Liver (tissue), 9 donors: Measurements from ENCODE around the gene KRTAP10-3. TPM values are rescaled to one million over a fixed set of nuclear protein-coding genes. Genes with fewer than 3 reads are reported as not detected.

Source experiments
- DNase-seq: peaks from one replicate; pipeline ENCODE4 v3.0.0-alpha.2; 2017; ENCODE audit warnings: low spot score
- H3K27ac ChIP-seq, 2 donors: one replicate each; pipeline ENCODE4 v1.7.0; 2013; ENCODE audit warnings: inconsistent platforms in 2 of 2, low read length in 2 of 2, control low read depth in 1 of 2, low read depth in 1 of 2, mild to moderate bottlenecking in 1 of 2
- H3K27me3 ChIP-seq, 4 donors: one replicate each; pipeline versions ENCODE4 v1.6.1 to v1.7.0; 2013; ENCODE audit warnings: low read length in 3 of 4, inconsistent platforms in 1 of 4, mild to moderate bottlenecking in 1 of 4, moderate library complexity in 1 of 4; ENCODE audit not compliant: control insufficient read depth in 4 of 4, insufficient read depth in 4 of 4
- H3K36me3 ChIP-seq, 4 donors: one replicate each; pipeline versions ENCODE4 v1.6.1 to v1.7.0; 2013; ENCODE audit warnings: low read length in 3 of 4, mild to moderate bottlenecking in 3 of 4, low read depth in 1 of 4, moderate library complexity in 1 of 4; ENCODE audit not compliant: control insufficient read depth in 4 of 4, insufficient read depth in 3 of 4
- H3K4me1 ChIP-seq, 4 donors: one replicate each; pipeline versions ENCODE4 v1.6.1 to v1.7.0; 2013; ENCODE audit warnings: low read length in 3 of 4, mild to moderate bottlenecking in 3 of 4, moderate library complexity in 1 of 4; ENCODE audit not compliant: control insufficient read depth in 4 of 4, insufficient read depth in 4 of 4
- H3K4me3 ChIP-seq, 3 donors: one replicate each; pipeline versions ENCODE4 v1.6.1 to v1.7.0; 2013; ENCODE audit warnings: low read length in 3 of 3, control low read depth in 1 of 3, low read depth in 1 of 3, mild to moderate bottlenecking in 1 of 3
- H3K9ac ChIP-seq, 2 donors: one replicate each; pipeline ENCODE4 v1.7.0; 2013; ENCODE audit warnings: low read length in 2 of 2, mild to moderate bottlenecking in 2 of 2, moderate library complexity in 2 of 2, control low read depth in 1 of 2, low read depth in 1 of 2
- H3K9me3 ChIP-seq, 4 donors: one replicate each; pipeline versions ENCODE4 v1.6.1 to v1.7.0; 2013; ENCODE audit warnings: low read length in 3 of 4; ENCODE audit not compliant: control insufficient read depth in 4 of 4
- CTCF ChIP-seq: fragments of 150-350 bp; IDR thresholded peaks from 2 replicates; pipeline ENCODE4 v1.5.1; 2017; ENCODE audit warnings: improper control_type of control experiment, low read depth, low read length; ENCODE audit not compliant: missing input control
- EGR1 ChIP-seq, 2 donors: IDR thresholded peaks; 2 replicates each; pipeline ENCODE4 v1.6.1; 2016 to 2018; ENCODE audit warnings: antibody characterized with exemption in 2 of 2, low read depth in 2 of 2
- FOXA1 ChIP-seq: IDR thresholded peaks from 2 replicates; pipeline ENCODE4 v1.6.1; 2016; ENCODE audit warnings: antibody characterized with exemption
- GABPA ChIP-seq, 2 donors: IDR thresholded peaks in 1 of 2; conservative IDR thresholded peaks in 1 of 2; 2 replicates each; pipeline ENCODE4 v1.6.1; 2016; ENCODE audit warnings: antibody characterized with exemption in 2 of 2, mild to moderate bottlenecking in 1 of 2, moderate library complexity in 1 of 2
- HNF4A ChIP-seq, 2 donors: conservative IDR thresholded peaks; 2 replicates each; pipeline ENCODE4 v1.6.1; 2016; ENCODE audit warnings: antibody characterized with exemption in 2 of 2, mild to moderate bottlenecking in 2 of 2
- HNF4G ChIP-seq: IDR thresholded peaks from 2 replicates; pipeline ENCODE4 v1.6.1; 2016; ENCODE audit warnings: antibody characterized with exemption
- JUND ChIP-seq, 2 donors: IDR thresholded peaks; 2 replicates each; pipeline ENCODE4 v1.6.1; 2016; ENCODE audit warnings: antibody characterized with exemption in 2 of 2
- MAX ChIP-seq: IDR thresholded peaks from 2 replicates; pipeline ENCODE4 v1.6.1; 2016; ENCODE audit warnings: antibody characterized with exemption
- NR2F2 ChIP-seq: IDR thresholded peaks from 2 replicates; pipeline ENCODE4 v1.6.1; 2016; ENCODE audit warnings: antibody characterized with exemption
- REST ChIP-seq: IDR thresholded peaks from 2 replicates; pipeline ENCODE4 v1.6.1; 2016; ENCODE audit warnings: antibody characterized with exemption, mild to moderate bottlenecking
- RXRA ChIP-seq, 2 donors: IDR thresholded peaks; 2 replicates each; pipeline ENCODE4 v1.6.1; 2017 to 2018; ENCODE audit warnings: antibody characterized with exemption in 2 of 2, mild to moderate bottlenecking in 1 of 2
- TAF1 ChIP-seq: conservative IDR thresholded peaks from 2 replicates; pipeline ENCODE4 v1.6.1; 2016; ENCODE audit warnings: antibody characterized with exemption, mild to moderate bottlenecking
- YY1 ChIP-seq: IDR thresholded peaks from 2 replicates; pipeline ENCODE4 v1.6.1; 2016; ENCODE audit warnings: antibody characterized with exemption, mild to moderate bottlenecking
- ZBTB33 ChIP-seq: IDR thresholded peaks from 2 replicates; pipeline ENCODE4 v1.6.1; 2016; ENCODE audit warnings: antibody characterized with exemption
- WGBS: extraction: QIAGEN DNeasy Blood & Tissue Kit; methylation state at CpG from one replicate; pipeline ENCODE4 v1.1.7; 2013; 5-methylcytosine and 5-hydroxymethylcytosine counted together
- polyA plus RNA-seq, 2 donors: library from polyadenylated mRNA; stranded (reverse) in 1 of 2; unstranded in 1 of 2; fragments of 200-250 nt in 1 of 2; fragments of >200 nt in 1 of 2; fragmentation: Nextera tagmentation in 1 of 2; extraction: Ambion mirVana in 1 of 2; gene quantifications; one replicate each; pipeline versions ENCODE4 v1.2.1 to v1.2.3, GENCODE V29; 2013 to 2015
- total RNA-seq, 2 donors: library from RNA; depleted of rRNA; stranded (reverse); fragments of >200 nt; gene quantifications; one replicate each; pipeline ENCODE4 v1.2.3, GENCODE V29; 2014
- donor health status: healthy.
- donor health status: healthy.
- donor health status: healthy.
- donor health status: healthy.
- donor health status: healthy.

The KRTAP10-3 gene
- total and polyA plus RNA-seq, 4 donors, result not detected

- H3K9ac ChIP-seq, result no peak overlapping the region
- H3K4me1 ChIP-seq, result peaks cover 0 to 29% (median 16%) of the 10 kb centered on the region in 4 donors
- no peaks in the 10 kb centered on the region for H3K36me3 ChIP-seq
- no peak overlapping the region for H3K4me3 ChIP-seq
- 91% methylated on average over 11 of the region's 11 CpGs for WGBS
- H3K27ac ChIP-seq, result no peak overlapping the region
- DNase-seq, result no peak
- H3K9me3 ChIP-seq, result no peaks in the 10 kb centered on the region
- H3K27me3 ChIP-seq, result no peaks in the 10 kb centered on the region
- no peak for TF ChIP-seq NR2F2
- no peak for TF ChIP-seq YY1
- TF ChIP-seq JUND (IDR thresholded peaks at IDR 0.05), result no peak
- TF ChIP-seq REST, result no peak
- no peak for TF ChIP-seq RXRA (IDR thresholded peaks at IDR 0.05)
- TF ChIP-seq FOXA1, result no peak
- TF ChIP-seq HNF4G, result no peak
- TF ChIP-seq HNF4A (conservative IDR thresholded peaks at IDR 0.05), result no peak
- TF ChIP-seq MAX, result no peak
- TF ChIP-seq CTCF, result no peak
- no peak for TF ChIP-seq ZBTB33
- no peak for TF ChIP-seq TAF1
- TF ChIP-seq EGR1 (IDR thresholded peaks at IDR 0.05; ENCODE audit: low read depth in 2 of 2), result no peak
- TF ChIP-seq GABPA (IDR thresholded peaks at IDR 0.05 in 1 of 2, conservative IDR thresholded peaks at IDR 0.05 in 1 of 2), result no peak
These were observed 47.2 kb downstream of the KRTAP10-3 start for GRCh38 chr21:44511219-44511937.
